DND-41 (cell line): ENCODE results near the gene TRIM36.

Experiments
- ATAC-seq: fragments of 200-7000 bp; cut with Tn5 transposase; 3 replicates; pipeline ENCODE4 v1.9.1; 2021; ENCODE audit warnings: low read depth; ENCODE audit not compliant: insufficient read depth
- DNase-seq: peaks from one replicate; pipeline ENCODE4 v3.0.0-alpha.2; 2020
- H2AFZ ChIP-seq: 2 replicates; pipeline ENCODE4 v1.6.0; 2012; ENCODE audit warnings: low read depth, low read length
- H3K27ac ChIP-seq: 2 replicates; pipeline ENCODE4 v1.5.1; 2012; ENCODE audit warnings: low read length, inconsistent platforms
- H3K27me3 ChIP-seq: fragments of 200-600 bp; sonication (generic); 2 replicates; pipeline ENCODE4 v1.6.0; 2012; ENCODE audit warnings: low read length, mild to moderate bottlenecking, inconsistent platforms; ENCODE audit not compliant: insufficient read depth, poor library complexity
- H3K36me3 ChIP-seq: 2 replicates; pipeline ENCODE4 v1.5.1; 2012; ENCODE audit warnings: low read length, inconsistent platforms; ENCODE audit not compliant: insufficient read depth
- H3K4me1 ChIP-seq: 2 replicates; pipeline ENCODE4 v1.5.1; 2012; ENCODE audit warnings: mild to moderate bottlenecking, low read length; ENCODE audit not compliant: insufficient read depth
- H3K4me2 ChIP-seq: 2 replicates; pipeline ENCODE4 v1.6.0; 2012; ENCODE audit warnings: mild to moderate bottlenecking, moderate library complexity, low read length, inconsistent platforms; ENCODE audit not compliant: insufficient read depth
- H3K4me3 ChIP-seq, 2 experiments: fragments of 200-600 bp in 1 of 2; shearing (Covaris generic) in 1 of 2; 2 replicates each; pipeline ENCODE4 v1.5.1; 2012 to 2016; ENCODE audit warnings: inconsistent platforms in 2 of 2, low read length in 2 of 2, mild to moderate bottlenecking in 2 of 2, low read depth in 1 of 2, moderate library complexity in 1 of 2
- H3K79me2 ChIP-seq: 2 replicates; pipeline ENCODE4 v1.6.0; 2012; ENCODE audit warnings: low read length, inconsistent platforms; ENCODE audit not compliant: insufficient read depth
- H3K9ac ChIP-seq: 2 replicates; pipeline ENCODE4 v1.6.0; 2012; ENCODE audit warnings: low read depth, mild to moderate bottlenecking, inconsistent platforms, low read length, moderate library complexity
- H3K9me3 ChIP-seq: 2 replicates; pipeline ENCODE4 v1.5.1; 2012; ENCODE audit warnings: low read length, moderate library complexity, mild to moderate bottlenecking, inconsistent platforms; ENCODE audit not compliant: insufficient read depth, severe bottlenecking
- H4K20me1 ChIP-seq: 2 replicates; pipeline ENCODE4 v1.6.0; 2012; ENCODE audit warnings: low read length; ENCODE audit not compliant: insufficient read depth
- EZH2 ChIP-seq: IDR thresholded peaks from 3 replicates; pipeline ENCODE4 v1.6.1; 2012; ENCODE audit warnings: borderline replicate concordance, low read depth, mild to moderate bottlenecking, moderate library complexity, low read length, inconsistent platforms; ENCODE audit not compliant: severe bottlenecking
- TF ChIP-seq, protein P1 (sequence below): IDR thresholded peaks from 2 replicates; pipeline ENCODE4 v1.5.1; 2012; ENCODE audit warnings: borderline replicate concordance, low read length, moderate library complexity, mild to moderate bottlenecking; ENCODE audit not compliant: poor library complexity, severe bottlenecking; ENCODE audit errors: extremely low read depth

Gene TRIM36

DNA sequence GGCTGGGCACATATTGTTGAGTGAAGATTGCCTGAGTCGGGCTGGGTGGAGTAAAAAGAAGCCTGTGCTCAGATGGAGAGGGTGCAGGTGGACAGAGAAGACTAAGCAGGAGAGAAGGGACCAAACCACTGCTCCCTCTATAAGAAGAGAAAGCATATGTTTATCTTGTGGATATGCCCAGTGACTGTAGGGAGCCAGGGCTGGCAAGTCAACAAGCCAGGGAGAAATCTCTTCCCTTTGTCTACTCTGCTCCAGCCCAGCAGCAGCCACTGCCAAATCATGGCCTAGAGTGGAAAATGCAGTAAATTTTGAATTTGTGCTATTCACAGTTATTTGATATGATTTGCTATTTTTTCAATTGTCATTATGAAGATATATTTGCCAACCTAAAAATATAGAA lies 33.2 kb upstream of the TRIM36 start:
- Histone ChIP-seq H3K9me3 (no peaks in the 10 kb centered on the region), H4K20me1 (no peaks in the 10 kb centered on the region), H3K4me2 (no peak overlapping the region), H3K4me1 (no peaks in the 10 kb centered on the region), H3K9ac (no peak overlapping the region), H3K27me3 (no peaks in the 10 kb centered on the region), H2AFZ (no peak overlapping the region), H3K27ac (no peak overlapping the region), H3K4me3 (no peak overlapping the region), H3K79me2 (no peaks in the 10 kb centered on the region), H3K36me3 (no peaks in the 10 kb centered on the region)
- no peak for TF ChIP-seq EZH2
- TF ChIP-seq, protein P1, sequence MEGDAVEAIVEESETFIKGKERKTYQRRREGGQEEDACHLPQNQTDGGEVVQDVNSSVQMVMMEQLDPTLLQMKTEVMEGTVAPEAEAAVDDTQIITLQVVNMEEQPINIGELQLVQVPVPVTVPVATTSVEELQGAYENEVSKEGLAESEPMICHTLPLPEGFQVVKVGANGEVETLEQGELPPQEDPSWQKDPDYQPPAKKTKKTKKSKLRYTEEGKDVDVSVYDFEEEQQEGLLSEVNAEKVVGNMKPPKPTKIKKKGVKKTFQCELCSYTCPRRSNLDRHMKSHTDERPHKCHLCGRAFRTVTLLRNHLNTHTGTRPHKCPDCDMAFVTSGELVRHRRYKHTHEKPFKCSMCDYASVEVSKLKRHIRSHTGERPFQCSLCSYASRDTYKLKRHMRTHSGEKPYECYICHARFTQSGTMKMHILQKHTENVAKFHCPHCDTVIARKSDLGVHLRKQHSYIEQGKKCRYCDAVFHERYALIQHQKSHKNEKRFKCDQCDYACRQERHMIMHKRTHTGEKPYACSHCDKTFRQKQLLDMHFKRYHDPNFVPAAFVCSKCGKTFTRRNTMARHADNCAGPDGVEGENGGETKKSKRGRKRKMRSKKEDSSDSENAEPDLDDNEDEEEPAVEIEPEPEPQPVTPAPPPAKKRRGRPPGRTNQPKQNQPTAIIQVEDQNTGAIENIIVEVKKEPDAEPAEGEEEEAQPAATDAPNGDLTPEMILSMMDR: no peak
- DNase-seq (no peak), ATAC-seq (no peak)

DNA sequence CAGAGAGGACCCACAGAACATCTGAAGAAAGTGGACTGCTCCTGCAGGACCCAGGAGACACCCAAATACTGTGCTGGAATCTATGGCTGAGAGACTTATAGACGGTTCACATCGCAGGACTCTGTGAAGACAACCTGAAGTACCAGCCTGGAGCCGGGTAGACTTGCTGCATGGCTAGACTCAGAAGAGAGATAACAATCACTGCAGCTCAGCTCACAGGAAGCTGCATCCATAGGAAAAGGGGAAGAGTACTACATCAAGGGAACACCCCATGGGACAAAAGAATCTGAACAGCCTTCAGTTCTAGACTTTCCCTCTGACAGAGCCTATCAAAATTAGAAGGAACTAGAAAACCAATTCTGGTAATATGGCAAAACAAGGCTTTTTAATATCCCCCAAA lies 26.5 kb upstream of the TRIM36 start:
- Histone ChIP-seq H3K4me2 (no peak overlapping the region), H3K4me3 (no peak overlapping the region), H3K27me3 (no peaks in the 10 kb centered on the region), H3K9ac (no peak overlapping the region), H3K4me1 (no peaks in the 10 kb centered on the region), H3K36me3 (no peaks in the 10 kb centered on the region), H2AFZ (no peak overlapping the region), H3K9me3 (no peaks in the 10 kb centered on the region), H3K79me2 (no peaks in the 10 kb centered on the region), H4K20me1 (no peaks in the 10 kb centered on the region), H3K27ac (no peak overlapping the region)
- ATAC-seq (no peak), DNase-seq (no peak)
- TF ChIP-seq EZH2: no peak
- TF ChIP-seq, protein P1: no peak

DNA sequence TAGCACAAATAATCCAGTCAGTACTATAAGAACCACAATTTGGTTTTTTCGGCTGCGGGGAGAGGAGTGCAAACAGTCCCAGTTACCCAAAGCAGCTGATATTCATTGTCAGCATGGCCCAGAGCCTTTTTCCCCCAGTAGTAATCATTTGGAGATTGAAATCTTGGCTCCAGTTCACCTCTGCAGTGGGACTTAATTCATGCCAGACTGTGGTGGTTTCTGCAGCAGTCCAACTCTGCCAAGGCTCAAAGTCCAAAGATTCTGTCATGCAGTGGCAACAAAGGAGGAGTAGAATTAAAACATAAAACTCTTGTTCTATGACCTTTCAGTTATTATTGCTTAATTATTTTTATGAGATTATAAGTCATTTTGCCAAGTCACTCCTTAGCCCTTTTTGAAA lies 25.0 kb upstream of the TRIM36 start:
- H3K9me3 ChIP-seq: no peaks in the 10 kb centered on the region
- no peaks in the 10 kb centered on the region for H3K4me1 ChIP-seq
- no peak overlapping the region for H3K9ac ChIP-seq
- no peaks in the 10 kb centered on the region for H4K20me1 ChIP-seq
- H3K27me3 ChIP-seq: no peaks in the 10 kb centered on the region
- no peak overlapping the region for H3K4me3 ChIP-seq
- H3K27ac ChIP-seq: no peak overlapping the region
- no peaks in the 10 kb centered on the region for H3K36me3 ChIP-seq
- no peak overlapping the region for H3K4me2 ChIP-seq
- no peak for ATAC-seq
- TF ChIP-seq EZH2: no peak
- TF ChIP-seq, protein P1: no peak
- no peak overlapping the region for H2AFZ ChIP-seq
- no peaks in the 10 kb centered on the region for H3K79me2 ChIP-seq
- DNase-seq: no peak

DNA sequence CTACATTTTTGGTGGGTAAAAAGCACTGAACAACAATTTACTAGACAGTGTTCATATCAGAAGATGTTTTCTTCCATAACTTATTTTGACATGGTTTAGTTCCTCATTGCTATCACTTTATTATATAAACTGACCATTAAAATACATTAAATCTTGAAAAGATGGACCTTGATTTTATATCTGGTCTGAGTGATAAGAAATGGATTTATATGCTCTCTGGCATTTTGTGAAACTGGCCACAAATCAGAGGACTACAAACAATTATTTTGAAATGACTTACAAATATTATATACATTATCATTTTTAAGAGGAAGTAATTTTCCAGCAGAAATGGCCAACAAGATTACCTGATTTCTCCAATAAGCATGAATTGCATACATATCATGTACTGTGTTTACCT lies 23.6 kb upstream of the TRIM36 start:
- no peak overlapping the region for H3K9ac ChIP-seq
- H3K4me1 ChIP-seq: no peaks in the 10 kb centered on the region
- H4K20me1 ChIP-seq: no peaks in the 10 kb centered on the region
- no peak for ATAC-seq
- H3K4me2 ChIP-seq: no peak overlapping the region
- no peaks in the 10 kb centered on the region for H3K27me3 ChIP-seq
- no peaks in the 10 kb centered on the region for H3K9me3 ChIP-seq
- H2AFZ ChIP-seq: no peak overlapping the region
- H3K27ac ChIP-seq: no peak overlapping the region
- no peak overlapping the region for H3K4me3 ChIP-seq
- no peaks in the 10 kb centered on the region for H3K79me2 ChIP-seq
- no peak for DNase-seq
- no peaks in the 10 kb centered on the region for H3K36me3 ChIP-seq
- no peak for TF ChIP-seq EZH2
